Stimulated activated CD4-positive, alpha-beta T cell treated with anti-CD3 and anti-CD28 coated beads, TNF-alpha, amount 100 ng/mL, for 48 hours (primary cell): ENCODE data around the gene SLC7A6.

Experiments used
- DNase-seq, 3 donors: peaks; one replicate each; pipeline ENCODE4 v3.0.0-alpha.2; 2020; ENCODE audit warnings: low read depth in 3 of 3

SLC7A6 gene

DNA sequence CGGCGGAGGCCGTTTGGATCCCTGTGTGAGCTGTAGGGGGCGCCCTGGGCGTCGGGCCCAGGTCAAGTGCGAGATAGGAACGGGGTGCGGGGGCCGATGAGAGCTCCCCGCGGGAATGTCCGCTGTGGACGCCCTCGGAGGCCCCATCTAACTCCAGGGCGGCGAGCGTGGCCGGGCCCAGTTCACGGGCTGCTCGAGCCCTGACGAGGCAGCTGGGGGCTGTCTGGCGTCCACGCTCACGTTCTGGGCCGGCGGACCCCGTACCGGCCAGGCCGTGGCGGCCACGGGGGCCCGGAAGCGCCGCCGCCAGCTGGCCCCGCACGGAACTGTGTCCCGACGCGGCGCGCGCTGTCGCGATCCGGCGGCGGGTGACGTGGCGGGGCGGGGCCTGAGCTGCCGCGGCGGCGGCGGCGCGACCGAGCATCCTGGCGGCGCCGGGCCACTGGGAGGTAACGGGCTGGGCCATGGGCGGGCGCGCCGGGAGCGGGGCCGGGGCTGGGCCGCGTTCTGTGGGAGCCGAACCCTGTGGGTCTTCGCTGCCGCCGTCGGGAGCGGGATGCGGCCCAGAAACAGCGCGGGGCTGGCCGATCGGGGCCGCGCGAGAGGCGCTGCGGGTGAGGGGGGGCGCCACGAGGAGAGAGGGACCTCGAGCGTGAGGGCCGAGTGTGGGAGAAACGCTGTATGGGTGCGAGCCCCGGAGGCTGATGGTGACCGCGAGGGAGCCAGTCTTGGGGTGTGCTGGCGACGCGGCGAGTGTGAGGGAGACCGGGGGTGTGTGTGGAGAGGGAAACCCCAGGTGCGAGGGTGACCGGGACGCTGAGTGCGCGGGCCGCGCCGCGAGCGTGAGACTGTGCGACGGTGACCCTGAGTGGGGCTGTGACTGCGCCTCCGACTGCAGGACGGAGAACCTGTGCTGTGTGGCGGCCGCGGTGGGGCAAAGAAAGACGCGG lies at the start of gene SLC7A6:
Gene SLC7A6 (plus strand): TSS at position 399 of the 950 bp plus-strand sequence. CDS start 10,201 bp downstream, outside the sequence.
- DNase-seq: peak; percentile 77 to 83 (median 82)

DNA sequence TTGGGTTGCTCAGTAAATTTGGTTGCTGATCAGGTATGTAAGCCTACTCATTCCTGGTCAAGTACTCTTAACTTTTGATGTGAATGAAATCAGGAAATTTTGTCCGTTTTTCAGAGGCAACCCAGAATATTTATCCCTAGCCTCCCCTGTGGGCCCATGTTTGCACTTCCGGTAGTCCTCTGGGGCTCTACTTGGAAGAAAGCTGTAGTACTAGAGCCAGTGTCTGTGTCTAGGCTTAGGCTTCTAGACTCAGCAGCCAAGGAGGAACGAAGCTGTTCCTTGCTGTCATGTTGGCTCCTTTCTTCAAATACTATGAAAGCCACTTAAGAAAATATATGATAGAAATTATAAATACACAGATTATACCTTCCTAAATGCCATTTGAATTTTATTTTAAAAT lies 49.6 kb upstream of the SLC7A6 start:
- no peak for DNase-seq

DNA sequence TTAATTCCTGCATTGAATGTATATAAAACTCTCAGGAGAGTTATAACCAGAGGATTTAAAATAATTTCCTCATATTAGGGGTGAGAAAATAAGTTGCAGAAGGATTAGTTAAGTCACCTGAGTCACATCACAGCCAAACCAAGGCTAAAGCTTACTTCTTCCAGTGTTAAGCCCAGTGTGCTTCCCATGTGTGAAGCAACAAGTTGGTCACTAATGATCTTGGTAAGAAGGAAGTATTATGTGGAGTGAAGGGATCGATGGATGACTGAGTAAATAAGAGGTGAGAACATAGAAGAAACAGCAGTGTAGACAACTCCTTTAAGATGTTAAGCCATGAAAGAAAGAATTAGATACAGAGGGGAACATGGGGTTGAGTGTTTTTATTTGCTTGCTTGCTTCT lies 49.0 kb upstream of the SLC7A6 start:
- no peak for DNase-seq

DNA sequence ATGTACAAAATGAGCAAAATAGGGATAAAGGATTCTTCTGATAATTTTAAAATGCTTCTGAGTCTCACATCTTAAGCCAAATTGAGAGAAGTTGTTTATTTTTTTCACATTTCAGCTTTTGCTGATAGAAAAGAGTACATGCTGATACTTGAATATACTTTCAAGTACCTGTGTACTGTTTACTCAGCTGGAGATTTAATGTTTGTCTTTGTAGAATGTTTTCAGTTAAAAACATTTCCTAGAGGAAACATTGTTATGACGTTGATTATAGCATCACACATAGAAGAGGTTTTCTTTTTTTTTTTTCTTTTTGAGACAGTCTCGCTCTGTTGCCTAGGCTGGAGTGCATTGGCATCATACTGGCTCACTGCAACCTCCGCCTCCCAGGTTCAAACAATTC lies 48.1 kb upstream of the SLC7A6 start:
- no peak for DNase-seq

DNA sequence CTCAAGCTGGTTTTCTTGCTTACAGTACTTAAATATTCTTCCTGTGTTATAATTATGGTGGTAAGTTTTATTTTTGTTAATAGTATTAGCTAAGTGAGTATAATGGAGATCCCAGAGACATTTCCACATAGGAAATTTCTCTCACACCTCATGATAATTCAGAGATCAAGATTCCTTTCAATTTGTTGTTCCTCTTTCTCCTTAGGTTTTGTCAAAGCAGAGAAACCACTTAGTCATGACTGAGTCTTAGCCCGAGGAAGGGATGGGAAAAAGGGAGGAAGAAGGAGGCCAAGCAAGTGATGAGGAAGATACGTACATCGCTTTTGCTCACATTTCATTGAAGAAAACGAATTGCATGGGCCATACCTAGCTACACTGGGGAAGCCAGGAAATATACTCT lies 46.8 kb upstream of the SLC7A6 start:
- DNase-seq: no peak

DNA sequence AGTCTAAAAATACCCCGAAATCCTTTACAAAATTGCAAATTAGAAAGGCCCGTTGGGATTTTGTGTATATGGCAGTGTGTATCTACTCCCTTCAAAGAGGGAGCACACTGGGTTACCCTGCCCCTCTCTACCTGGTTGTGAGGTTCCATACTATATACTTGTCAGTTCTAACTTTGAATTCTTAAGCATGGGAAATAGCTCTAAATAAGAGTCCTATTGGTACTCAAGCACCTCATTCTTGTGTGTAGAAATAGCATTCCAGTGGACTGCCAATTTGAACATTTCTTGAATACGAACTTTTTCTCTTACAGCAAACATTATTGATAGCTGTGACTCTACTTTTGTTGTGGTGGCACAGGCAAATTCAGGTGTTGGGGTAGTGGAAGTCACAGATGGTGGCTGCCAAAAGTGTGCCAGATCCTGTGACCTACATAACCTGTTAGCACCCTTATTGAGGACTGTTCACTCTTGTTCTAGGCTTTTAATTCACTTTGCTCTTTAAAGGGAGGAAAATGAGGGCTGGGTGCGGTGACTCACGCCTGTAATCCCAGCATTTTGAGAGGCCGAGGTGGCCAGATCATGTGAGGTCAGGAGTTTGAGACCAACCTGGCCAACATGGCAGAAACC lies 44.5 kb upstream of the SLC7A6 start:
- DNase-seq: no peak

DNA sequence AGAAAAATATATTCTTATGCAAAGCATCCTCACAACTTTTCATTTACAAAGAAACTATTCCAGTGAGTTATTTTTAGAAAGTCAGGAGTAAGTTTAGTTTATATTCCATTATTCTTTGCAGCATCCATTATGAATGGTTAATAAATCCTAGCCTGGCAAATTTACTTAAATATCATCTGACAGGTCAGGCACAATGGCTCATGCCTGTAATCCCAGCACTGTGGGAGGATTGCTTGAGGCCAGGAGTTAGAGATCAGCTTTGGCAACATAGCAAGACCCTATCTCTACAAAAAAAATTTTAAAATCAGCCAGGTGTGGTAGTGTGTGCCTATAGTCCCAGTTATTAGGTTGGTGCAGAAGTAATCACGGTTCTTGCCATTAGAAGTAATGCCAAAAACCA lies 41.3 kb upstream of the SLC7A6 start:
- DNase-seq: no peak

DNA sequence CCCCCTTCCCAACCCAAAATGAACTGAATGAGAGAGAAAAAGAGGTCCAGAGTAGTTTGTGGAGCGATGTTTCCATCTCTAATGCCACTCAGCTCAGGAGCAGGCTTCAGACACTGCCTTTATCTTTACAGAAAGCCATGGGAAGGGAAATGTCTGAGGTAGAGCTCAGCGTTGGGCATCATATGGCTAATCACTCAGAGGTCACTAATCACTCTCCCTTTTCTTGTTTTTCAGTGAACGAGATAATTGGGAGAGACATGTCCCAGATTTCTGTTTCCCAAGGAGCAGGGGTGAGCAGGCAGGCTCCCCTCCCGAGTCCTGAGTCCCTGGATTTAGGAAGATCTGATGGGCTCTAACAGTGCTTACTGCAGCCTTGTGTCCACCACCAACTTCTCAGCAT lies 38.2 kb upstream of the SLC7A6 start:
- DNase-seq: no peak

DNA sequence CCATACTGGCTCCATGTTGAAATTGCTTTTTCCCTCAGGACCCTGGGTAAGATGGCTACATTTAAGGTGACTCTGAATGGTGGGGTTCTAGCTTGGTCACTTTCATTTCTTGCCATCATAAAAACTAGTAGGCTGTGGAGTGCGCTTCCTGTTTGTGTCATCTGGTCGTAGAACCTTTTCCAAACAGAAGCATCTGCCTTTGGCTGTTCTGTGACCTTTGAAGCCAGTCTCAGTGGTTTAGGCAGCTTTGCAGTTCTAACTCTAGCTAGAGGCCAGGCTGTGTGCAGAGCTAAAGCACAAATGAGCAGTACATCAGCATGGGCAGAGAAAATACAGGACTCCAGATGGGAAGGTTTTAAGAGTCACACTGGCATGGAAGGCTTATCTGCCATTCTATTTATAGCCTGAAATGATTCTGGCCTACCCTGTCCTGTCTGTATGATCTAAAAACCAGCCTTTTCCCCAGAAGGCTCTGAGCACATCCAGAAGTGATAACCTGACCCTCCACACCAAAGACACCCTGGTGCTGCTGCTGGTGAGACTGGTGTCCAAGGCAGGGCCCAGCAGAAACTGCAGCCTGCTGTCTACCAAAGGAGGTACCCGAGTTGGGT lies 37.0 kb upstream of the SLC7A6 start:
- DNase-seq: no peak

DNA sequence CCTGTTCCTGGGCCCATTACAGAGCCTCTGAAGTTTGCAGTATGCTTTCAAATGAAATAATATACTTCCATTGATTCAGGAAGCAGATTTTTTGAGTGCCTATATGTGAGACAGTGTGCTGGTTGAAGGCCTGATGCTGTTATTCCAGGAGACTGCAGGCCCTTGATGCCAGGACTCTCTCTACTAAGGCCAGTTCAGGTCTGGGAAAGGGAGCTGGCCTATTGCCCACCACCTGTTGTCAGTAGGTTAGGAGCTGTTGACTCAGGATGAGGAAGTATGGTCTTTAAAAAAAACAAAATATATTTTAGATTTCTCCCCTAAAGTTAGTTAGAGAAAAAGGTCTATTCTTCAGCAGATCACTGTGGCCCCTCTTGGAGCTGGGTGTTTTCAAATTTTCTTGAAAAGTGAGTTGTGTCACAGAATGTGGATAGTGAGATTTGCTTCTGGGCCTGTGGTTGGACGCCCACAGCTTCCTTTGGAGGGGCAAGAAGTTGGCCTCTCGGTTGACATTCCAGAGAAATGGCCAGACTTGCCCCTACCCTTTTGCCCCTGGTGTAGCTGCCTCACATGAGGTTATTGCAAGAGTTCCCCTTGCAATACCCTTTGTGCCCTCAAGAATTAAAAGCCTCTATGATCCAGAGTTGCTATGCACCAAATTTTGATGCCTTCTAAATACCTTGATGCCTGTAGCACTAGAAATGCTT lies 36.3 kb upstream of the SLC7A6 start:
- DNase-seq: no peak

DNA sequence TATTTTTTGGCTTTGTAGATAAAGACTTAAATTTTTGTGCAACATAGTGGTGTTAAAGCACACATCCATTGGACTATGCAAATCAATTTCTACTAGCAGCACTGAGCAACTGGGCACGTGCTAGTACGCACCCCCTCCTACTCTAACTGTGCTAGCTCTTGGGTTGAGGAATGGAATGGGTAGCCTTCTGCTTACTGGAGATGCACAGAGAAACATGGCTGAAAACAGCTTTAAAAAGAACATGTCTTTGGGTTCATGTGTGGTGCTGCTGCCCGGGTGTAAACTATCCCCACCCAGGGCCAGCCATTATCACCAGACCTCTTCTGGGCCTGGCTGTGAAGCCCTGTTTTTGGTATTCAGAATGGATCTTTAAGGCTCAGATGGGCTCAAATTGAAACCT lies 35.7 kb upstream of the SLC7A6 start:
- DNase-seq: no peak

DNA sequence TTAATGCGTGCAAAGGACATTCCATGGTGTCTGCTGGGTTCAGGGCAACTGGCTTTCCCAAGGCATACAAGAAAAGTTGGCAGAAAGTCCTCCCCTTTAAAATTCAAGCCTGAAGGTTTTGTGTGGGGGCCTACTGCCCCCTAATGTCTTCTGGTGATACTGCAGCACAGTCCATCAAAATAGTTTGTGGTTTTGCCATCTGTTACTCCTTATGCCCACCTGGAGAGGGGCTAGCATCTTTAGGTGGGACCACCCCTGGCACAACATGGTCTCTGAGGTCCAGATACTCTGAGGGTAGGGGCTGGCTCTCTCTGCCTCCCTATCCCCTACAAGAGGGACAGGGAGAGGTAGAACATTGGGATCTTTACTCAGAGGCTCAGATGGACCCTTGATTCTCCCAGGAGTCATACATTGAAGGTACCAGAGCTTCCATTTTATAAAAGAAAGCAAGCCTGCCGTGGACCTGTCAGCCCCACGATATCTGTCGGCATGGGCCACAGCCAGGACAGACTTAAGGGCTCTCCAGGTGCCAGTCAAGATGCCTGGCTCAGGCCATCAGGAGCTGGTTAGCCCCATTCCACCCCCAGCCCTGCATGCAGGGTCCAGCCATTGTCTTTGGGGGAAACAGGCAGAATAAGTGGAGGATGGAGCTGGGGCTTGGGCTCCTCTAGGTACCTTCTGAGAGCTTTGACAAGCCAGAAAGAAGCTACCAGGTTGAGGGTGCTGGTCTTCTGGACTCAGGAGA lies 34.7 kb upstream of the SLC7A6 start:
- no peak for DNase-seq

DNA sequence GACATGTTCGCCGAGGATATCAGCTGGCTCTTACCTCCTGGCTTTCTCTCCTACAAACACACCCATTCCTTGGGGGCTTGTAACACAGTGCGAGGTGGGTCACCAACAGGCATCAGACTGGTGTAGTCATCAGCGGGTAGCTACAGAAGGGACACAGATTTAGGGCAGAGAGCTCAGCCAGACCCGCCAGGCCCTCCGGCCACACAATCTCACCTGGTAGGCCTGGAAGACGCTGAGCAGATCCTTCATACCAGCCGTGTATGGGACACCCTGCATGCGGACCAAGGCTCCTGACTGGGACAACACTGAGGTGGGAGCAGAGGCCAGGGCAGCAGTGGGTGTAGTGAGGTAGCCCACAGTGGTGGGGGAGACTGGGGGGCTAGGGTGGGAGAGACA lies 34.2 kb upstream of the SLC7A6 start:
- DNase-seq: no peak

DNA sequence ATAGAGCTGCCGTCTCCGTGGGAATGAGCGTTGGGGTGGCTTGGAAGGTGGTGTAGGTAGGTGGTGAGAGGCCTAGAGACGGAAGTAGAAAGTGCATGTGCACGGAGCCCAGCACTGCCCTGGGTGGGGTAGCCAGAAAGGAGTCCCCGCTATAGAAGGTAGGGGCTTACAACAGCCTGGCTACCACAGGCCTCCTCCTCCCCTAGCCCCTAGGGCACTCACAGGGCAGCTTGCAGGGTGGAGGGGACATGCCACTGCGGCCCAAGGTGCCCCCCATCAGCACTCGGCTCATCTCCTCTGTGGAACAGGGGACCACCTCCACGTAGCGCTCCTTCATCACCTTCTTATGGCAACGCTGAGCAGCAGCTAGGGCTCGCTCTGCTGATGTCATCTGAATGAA lies 33.4 kb upstream of the SLC7A6 start:
- no peak for DNase-seq

DNA sequence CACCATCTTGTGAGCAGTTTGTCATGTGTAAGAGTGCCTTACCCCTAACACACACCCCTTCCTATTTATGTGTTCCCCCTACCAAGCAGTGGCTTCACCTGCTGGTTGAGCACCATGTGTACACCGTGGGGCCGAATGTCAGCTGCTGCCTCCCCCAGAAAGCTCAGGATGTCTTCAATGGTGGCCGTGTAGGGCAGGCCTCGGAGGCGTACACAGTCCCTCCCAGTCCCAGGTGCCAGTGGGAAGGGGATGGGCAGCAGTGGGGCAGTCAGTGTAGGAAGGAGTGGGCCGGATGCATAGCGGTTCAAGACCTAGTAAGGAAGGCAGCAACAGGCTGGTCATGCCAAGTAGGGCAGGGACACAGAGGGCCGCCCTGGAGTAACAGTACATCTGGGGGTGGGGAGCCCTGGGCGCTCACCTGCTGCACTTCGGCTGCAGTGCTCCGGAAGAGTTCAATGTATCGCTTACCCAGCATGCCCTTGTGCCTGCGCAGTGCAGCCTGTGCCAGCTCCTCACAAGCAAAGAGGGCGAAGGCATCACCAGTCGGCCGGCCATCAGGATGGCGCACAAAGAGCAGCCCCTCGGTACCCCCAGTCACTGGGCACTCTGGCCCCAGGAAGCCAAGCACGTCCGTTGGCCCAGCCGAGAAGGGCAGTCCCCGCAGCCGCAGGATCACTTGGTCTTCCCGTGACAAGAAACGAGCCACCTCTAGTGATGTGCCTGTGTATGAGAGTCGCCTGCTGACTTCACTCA lies 32.8 kb upstream of the SLC7A6 start:
- DNase-seq: no peak

DNA sequence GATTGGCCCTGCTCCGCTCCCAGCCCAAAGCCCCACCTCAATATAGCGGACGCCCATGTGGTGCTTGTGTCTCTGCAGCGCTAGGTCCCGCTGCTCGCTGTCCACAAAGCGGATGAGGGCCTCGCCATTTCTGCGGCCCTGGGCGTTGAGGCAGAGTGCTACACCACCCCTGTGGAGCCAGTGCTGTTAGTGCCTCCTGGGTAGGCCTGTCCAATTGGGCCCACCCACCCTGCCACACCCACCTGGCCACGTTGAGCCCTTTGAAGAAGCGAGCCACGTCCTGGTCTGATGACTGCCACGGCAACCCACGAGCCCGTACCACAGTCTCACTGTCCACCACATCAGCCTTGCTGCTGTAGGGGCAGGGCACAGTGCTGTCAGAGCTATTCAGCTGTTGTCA lies 32.0 kb upstream of the SLC7A6 start:
- DNase-seq: no peak

DNA sequence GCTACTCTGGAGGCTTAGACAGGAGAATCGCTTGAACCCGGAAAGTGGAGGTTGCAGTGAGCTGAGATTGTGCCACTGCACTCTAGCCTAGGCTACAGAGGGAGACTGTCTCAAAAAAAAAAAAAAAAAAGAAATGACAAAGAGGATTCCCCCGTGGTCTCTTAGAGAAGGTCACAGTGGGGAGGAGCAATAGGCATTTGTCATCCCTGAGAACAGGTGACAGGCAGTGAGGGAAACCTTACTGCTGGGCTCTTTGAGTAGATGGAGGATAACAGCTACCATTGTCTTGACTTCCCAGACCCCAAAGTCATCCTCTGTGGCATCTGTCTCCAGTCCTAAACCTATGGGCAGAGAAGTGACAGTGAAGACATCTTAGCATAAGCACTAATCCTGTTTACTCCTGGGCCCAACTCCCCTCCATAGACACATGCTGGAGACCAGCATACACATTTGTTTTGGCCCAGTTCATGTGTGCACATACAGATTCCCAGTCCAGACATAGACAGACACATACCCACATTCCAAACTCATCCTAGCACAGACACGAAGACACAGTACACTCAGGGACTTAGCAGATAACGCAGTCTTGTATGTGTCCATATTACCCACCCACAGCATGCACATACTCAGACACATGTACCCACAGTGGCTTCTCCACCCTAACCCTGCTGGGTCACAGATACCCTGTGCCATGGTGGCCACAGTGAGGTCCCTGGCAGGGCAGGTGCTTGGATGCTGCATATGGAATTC lies 31.1 kb upstream of the SLC7A6 start:
- no peak for DNase-seq

DNA sequence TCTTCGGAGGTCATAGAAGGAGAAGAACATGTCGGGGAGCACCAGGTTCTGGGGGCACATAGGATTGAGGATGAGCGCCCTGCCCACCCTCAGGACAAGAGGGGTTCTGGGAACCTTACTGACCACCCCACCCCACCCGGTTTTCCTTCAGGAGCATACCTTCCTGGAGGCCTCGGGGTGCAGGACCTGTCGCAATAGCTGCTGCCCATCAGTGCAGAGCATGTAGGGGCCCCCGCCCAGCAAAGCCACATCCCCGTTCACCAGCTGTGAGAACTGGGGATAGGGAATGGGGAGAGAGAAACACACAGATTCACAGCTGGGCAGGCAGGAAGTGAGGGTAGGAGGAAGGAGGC lies 30.5 kb upstream of the SLC7A6 start:
- no peak for DNase-seq

DNA sequence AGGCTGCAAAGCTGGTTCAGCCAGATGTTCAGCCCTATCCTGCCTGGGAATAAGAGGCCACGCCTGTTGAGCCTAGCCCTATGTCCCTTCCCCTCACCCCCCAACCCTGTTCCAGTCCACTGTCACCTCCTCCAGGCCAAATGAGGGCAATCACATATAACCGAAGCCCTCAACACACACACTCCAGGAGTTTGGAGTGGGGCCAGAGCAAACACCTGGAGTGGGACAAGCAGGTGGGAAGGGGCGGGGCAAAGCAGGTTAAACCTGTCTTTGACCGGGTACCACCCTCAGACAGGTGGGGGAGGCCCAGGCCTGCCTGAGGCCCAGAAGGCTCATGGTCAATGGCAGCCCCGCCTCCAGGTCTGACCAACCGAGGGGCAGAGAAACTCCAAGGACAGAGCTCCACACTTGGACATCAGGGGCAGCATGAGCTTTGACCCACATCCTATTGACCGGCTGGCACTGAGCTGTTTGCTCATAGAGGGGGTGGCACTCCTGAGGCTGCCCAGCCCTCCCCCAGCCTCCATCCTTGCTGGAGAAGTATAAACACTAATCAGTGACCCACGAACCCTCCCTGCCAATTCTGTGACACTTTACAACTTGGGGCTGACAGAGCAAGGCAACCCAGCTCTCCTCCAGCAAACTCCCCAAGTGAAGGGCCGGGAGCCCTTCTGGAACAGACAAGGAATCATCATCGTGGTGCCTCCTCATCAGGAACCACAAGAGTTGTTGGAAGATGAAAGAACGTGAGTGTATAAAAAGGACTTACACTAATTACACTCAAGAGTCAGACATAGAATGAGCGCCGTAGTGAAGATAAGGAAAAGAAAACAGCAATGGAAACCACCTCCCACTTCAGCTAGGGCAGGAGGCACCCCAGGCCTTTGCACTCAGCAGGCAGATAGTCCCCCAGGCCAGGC lies 29.9 kb upstream of the SLC7A6 start:
- DNase-seq: no peak
